OCI-M2 (cell line): ENCODE measurements around the gene DCAF11.
A peak's percentile ranks its signal among the peaks of the same experiment; 100 is the strongest.

ENCODE experiments used
- DNase-seq: peaks from one replicate; lab custom pipeline; 2025; ENCODE audit not compliant: unreplicated experiment; lab: John Stamatoyannopoulos, UW

Gene DCAF11

GRCh38 chr14:24078146-24078545 lies 36.4 kb upstream of the DCAF11 start:
- no peak for DNase-seq

- DNase-seq = no peak
These were observed 35.0 kb upstream of the DCAF11 start for GRCh38 chr14:24079491-24080141.

- no peak for DNase-seq
These were observed 34.4 kb upstream of the DCAF11 start for GRCh38 chr14:24080142-24080530.

GRCh38 chr14:24080888-24081738 lies 33.5 kb upstream of the DCAF11 start:
- no peak for DNase-seq

- no peak for DNase-seq
These were observed 32.8 kb upstream of the DCAF11 start for GRCh38 chr14:24081739-24082211.

GRCh38 chr14:24082411-24083080 lies 32.0 kb upstream of the DCAF11 start:
- no peak for DNase-seq

GRCh38 chr14:24083462-24083861 lies 31.1 kb upstream of the DCAF11 start:
- no peak for DNase-seq

GRCh38 chr14:24084440-24084839 lies 30.1 kb upstream of the DCAF11 start:
- no peak for DNase-seq

GRCh38 chr14:24085215-24085614 lies 29.4 kb upstream of the DCAF11 start:
- no peak for DNase-seq

GRCh38 chr14:24086193-24086955 lies 28.2 kb upstream of the DCAF11 start:
- no peak for DNase-seq

GRCh38 chr14:24087004-24087403 lies 27.6 kb upstream of the DCAF11 start:
- no peak for DNase-seq

- DNase-seq = no peak
These were observed 26.5 kb upstream of the DCAF11 start for GRCh38 chr14:24088095-24088494.

GRCh38 chr14:24089890-24090289 lies 24.7 kb upstream of the DCAF11 start:
- no peak for DNase-seq

- no peak for DNase-seq
These were observed 22.5 kb upstream of the DCAF11 start for GRCh38 chr14:24092110-24092504.

- DNase-seq = no peak
These were observed 21.9 kb upstream of the DCAF11 start for GRCh38 chr14:24092505-24093206.

GRCh38 chr14:24093207-24093900 lies 21.2 kb upstream of the DCAF11 start:
- DNase-seq = no peak

- peak; percentile 60 for DNase-seq
These were observed 20.4 kb upstream of the DCAF11 start, which contains the start of gene PCK2 for GRCh38 chr14:24093901-24094840. Gene PCK2, plus strand, starts transcription at chr14:24094311. Its CDS starts 95 bp downstream, at chr14:24094406.

GRCh38 chr14:24094841-24095270 lies 19.7 kb upstream of the DCAF11 start:
- peak; percentile 51 for DNase-seq
